ENCODE measurements around the gene ZC4H2.

ZC4H2 gene

GRCh38 chrX:64994131-64994798, 18.0 kb upstream of the ZC4H2 start:
- Histone ChIP-seq H2BK5ac (ENCODE audit: low read length) (no peak overlapping the region), H3K79me1 (ENCODE audit: low read length) (no peaks in the 10 kb centered on the region), H3K79me2 (ENCODE audit: control insufficient read depth, insufficient read depth, low read length) (no peaks in the 10 kb centered on the region), H3K9ac (ENCODE audit: low read length) (no peak overlapping the region), H3K27me3 (ENCODE audit: insufficient read depth, low read length, poor library complexity) (no peaks in the 10 kb centered on the region), H4K5ac (ENCODE audit: low read length) (no peak overlapping the region), H2BK120ac (ENCODE audit: low read depth, low read length) (no peak overlapping the region), H4K8ac (ENCODE audit: low read depth, low read length) (no peak overlapping the region), H3K4me1 (ENCODE audit: control insufficient read depth, low read depth, low read length) (no peaks in the 10 kb centered on the region), H3K56ac (ENCODE audit: low read length) (no peak overlapping the region), H2BK15ac (replicated peaks; ENCODE audit: low read depth) (no peak overlapping the region), H3K18ac (ENCODE audit: low read length) (no peak overlapping the region), H2AK5ac (ENCODE audit: low read length) (no peak overlapping the region), H3K4ac (ENCODE audit: low read depth, low read length) (no peak overlapping the region), H3K4me2 (ENCODE audit: low read length) (no peak overlapping the region), H3K4me3 (ENCODE audit: low read length) (no peak overlapping the region), H3K27ac (ENCODE audit: low read depth, low read length) (no peak overlapping the region), H3K23ac (ENCODE audit: low read length) (no peak overlapping the region), H3K36me3 (ENCODE audit: control insufficient read depth, insufficient read depth, low read length) (no peaks in the 10 kb centered on the region)
- WGBS (ENCODE audit: extremely low coverage, insufficient coverage, low lambda C conversion rate): no CpG with 5 or more reads among the region's 2 CpGs
- no peak for DNase-seq

GRCh38 chrX:64977830-64978229, 1.6 kb upstream of the ZC4H2 start:
- no peaks in the 10 kb centered on the region for H3K27me3 ChIP-seq (ENCODE audit: insufficient read depth, low read length, poor library complexity)
- no peak overlapping the region for H3K18ac ChIP-seq (ENCODE audit: low read length)
- no peak overlapping the region for H2BK5ac ChIP-seq (ENCODE audit: low read length)
- no peak overlapping the region for H3K4ac ChIP-seq (ENCODE audit: low read depth, low read length)
- no peak overlapping the region for H2AK5ac ChIP-seq (ENCODE audit: low read length)
- H3K23ac ChIP-seq (ENCODE audit: low read length): no peak overlapping the region
- no peak overlapping the region for H2BK120ac ChIP-seq (ENCODE audit: low read depth, low read length)
- no peak overlapping the region for H4K5ac ChIP-seq (ENCODE audit: low read length)
- H3K79me2 ChIP-seq (ENCODE audit: control insufficient read depth, insufficient read depth, low read length): peaks cover 7% of the 10 kb centered on the region
- H3K4me1 ChIP-seq (ENCODE audit: control insufficient read depth, low read depth, low read length): no peaks in the 10 kb centered on the region
- H3K56ac ChIP-seq (ENCODE audit: low read length): no peak overlapping the region
- H4K8ac ChIP-seq (ENCODE audit: low read depth, low read length): no peak overlapping the region
- H3K27ac ChIP-seq (ENCODE audit: low read depth, low read length): no peak overlapping the region
- no peaks in the 10 kb centered on the region for H3K36me3 ChIP-seq (ENCODE audit: control insufficient read depth, insufficient read depth, low read length)
- WGBS (ENCODE audit: extremely low coverage, insufficient coverage, low lambda C conversion rate): no CpG with 5 or more reads among the region's 3 CpGs
- no peak overlapping the region for H3K4me3 ChIP-seq (ENCODE audit: low read length)
- DNase-seq: no peak
- H3K9ac ChIP-seq (ENCODE audit: low read length): no peak overlapping the region
- H2BK15ac ChIP-seq (replicated peaks; ENCODE audit: low read depth): no peak overlapping the region
- no peak overlapping the region for H3K4me2 ChIP-seq (ENCODE audit: low read length)
- H3K79me1 ChIP-seq (ENCODE audit: low read length): no peaks in the 10 kb centered on the region

- no peak overlapping the region for H2BK120ac ChIP-seq (ENCODE audit: low read depth, low read length)
- H4K5ac ChIP-seq (ENCODE audit: low read length): no peak overlapping the region
- no peak overlapping the region for H3K56ac ChIP-seq (ENCODE audit: low read length)
- no CpG with 5 or more reads among the region's 2 CpGs for WGBS (ENCODE audit: extremely low coverage, insufficient coverage, low lambda C conversion rate)
- H3K27ac ChIP-seq (ENCODE audit: low read depth, low read length): no peak overlapping the region
- no peak overlapping the region for H2BK5ac ChIP-seq (ENCODE audit: low read length)
- no peak overlapping the region for H3K4me2 ChIP-seq (ENCODE audit: low read length)
- H3K18ac ChIP-seq (ENCODE audit: low read length): no peak overlapping the region
- H3K79me1 ChIP-seq (ENCODE audit: low read length): no peaks in the 10 kb centered on the region
- H4K8ac ChIP-seq (ENCODE audit: low read depth, low read length): no peak overlapping the region
- no peaks in the 10 kb centered on the region for H3K36me3 ChIP-seq (ENCODE audit: control insufficient read depth, insufficient read depth, low read length)
- H3K27me3 ChIP-seq (ENCODE audit: insufficient read depth, low read length, poor library complexity): no peaks in the 10 kb centered on the region
- no peak overlapping the region for H3K4me3 ChIP-seq (ENCODE audit: low read length)
- no peak overlapping the region for H2BK15ac ChIP-seq (replicated peaks; ENCODE audit: low read depth)
- H2AK5ac ChIP-seq (ENCODE audit: low read length): no peak overlapping the region
- no peak overlapping the region for H3K9ac ChIP-seq (ENCODE audit: low read length)
- no peak overlapping the region for H3K4ac ChIP-seq (ENCODE audit: low read depth, low read length)
- H3K79me2 ChIP-seq (ENCODE audit: control insufficient read depth, insufficient read depth, low read length): peaks cover 7% of the 10 kb centered on the region
- H3K4me1 ChIP-seq (ENCODE audit: control insufficient read depth, low read depth, low read length): no peaks in the 10 kb centered on the region
- DNase-seq: no peak
- no peak overlapping the region for H3K23ac ChIP-seq (ENCODE audit: low read length)
Observed at GRCh38 chrX:64977051-64977450, 801 bp upstream of the ZC4H2 start.

GRCh38 chrX:64976673-64977040, 407 bp upstream of the ZC4H2 start:
- Histone ChIP-seq H2AK5ac (ENCODE audit: low read length) (no peak overlapping the region), H3K9ac (ENCODE audit: low read length) (no peak overlapping the region), H3K4me2 (ENCODE audit: low read length) (peak overlapping the region; percentile 8), H3K36me3 (ENCODE audit: control insufficient read depth, insufficient read depth, low read length) (no peaks in the 10 kb centered on the region), H4K5ac (ENCODE audit: low read length) (no peak overlapping the region), H3K56ac (ENCODE audit: low read length) (peak overlapping the region; percentile 5), H2BK5ac (ENCODE audit: low read length) (no peak overlapping the region), H3K79me2 (ENCODE audit: control insufficient read depth, insufficient read depth, low read length) (peaks cover 7% of the 10 kb centered on the region), H3K4me3 (ENCODE audit: low read length) (no peak overlapping the region), H2BK15ac (replicated peaks; ENCODE audit: low read depth) (no peak overlapping the region), H3K4me1 (ENCODE audit: control insufficient read depth, low read depth, low read length) (no peaks in the 10 kb centered on the region), H3K18ac (ENCODE audit: low read length) (no peak overlapping the region), H3K23ac (ENCODE audit: low read length) (no peak overlapping the region), H3K79me1 (ENCODE audit: low read length) (no peaks in the 10 kb centered on the region), H3K27me3 (ENCODE audit: insufficient read depth, low read length, poor library complexity) (no peaks in the 10 kb centered on the region), H4K8ac (ENCODE audit: low read depth, low read length) (no peak overlapping the region), H2BK120ac (ENCODE audit: low read depth, low read length) (no peak overlapping the region), H3K4ac (ENCODE audit: low read depth, low read length) (no peak overlapping the region), H3K27ac (ENCODE audit: low read depth, low read length) (no peak overlapping the region)
- peak; percentile 60 for DNase-seq
- WGBS (ENCODE audit: extremely low coverage, insufficient coverage, low lambda C conversion rate): no CpG with 5 or more reads among the region's 11 CpGs

GRCh38 chrX:64975491-64975890, 759 bp downstream of the ZC4H2 start:
- H2BK5ac ChIP-seq (ENCODE audit: low read length): no peak overlapping the region
- no peaks in the 10 kb centered on the region for H3K79me1 ChIP-seq (ENCODE audit: low read length)
- peak overlapping the region; percentile 40 for H3K4me2 ChIP-seq (ENCODE audit: low read length)
- H3K9ac ChIP-seq (ENCODE audit: low read length): peak overlapping the region; percentile 66
- no peak overlapping the region for H4K8ac ChIP-seq (ENCODE audit: low read depth, low read length)
- H3K23ac ChIP-seq (ENCODE audit: low read length): no peak overlapping the region
- no peak overlapping the region for H2AK5ac ChIP-seq (ENCODE audit: low read length)
- no peak overlapping the region for H2BK15ac ChIP-seq (replicated peaks; ENCODE audit: low read depth)
- H3K27me3 ChIP-seq (ENCODE audit: insufficient read depth, low read length, poor library complexity): no peaks in the 10 kb centered on the region
- peak; percentile 68 for DNase-seq
- H3K79me2 ChIP-seq (ENCODE audit: control insufficient read depth, insufficient read depth, low read length): peaks cover 7% of the 10 kb centered on the region
- no peak overlapping the region for H3K27ac ChIP-seq (ENCODE audit: low read depth, low read length)
- no CpG with 5 or more reads among the region's 24 CpGs for WGBS (ENCODE audit: extremely low coverage, insufficient coverage, low lambda C conversion rate)
- H3K56ac ChIP-seq (ENCODE audit: low read length): peak overlapping the region; percentile 85
- no peak overlapping the region for H3K4ac ChIP-seq (ENCODE audit: low read depth, low read length)
- no peak overlapping the region for H4K5ac ChIP-seq (ENCODE audit: low read length)
- H3K36me3 ChIP-seq (ENCODE audit: control insufficient read depth, insufficient read depth, low read length): no peaks in the 10 kb centered on the region
- H3K4me1 ChIP-seq (ENCODE audit: control insufficient read depth, low read depth, low read length): no peaks in the 10 kb centered on the region
- H2BK120ac ChIP-seq (ENCODE audit: low read depth, low read length): no peak overlapping the region
- H3K18ac ChIP-seq (ENCODE audit: low read length): no peak overlapping the region
- H3K4me3 ChIP-seq (ENCODE audit: low read length): peak overlapping the region; percentile 59

- H2BK120ac ChIP-seq (ENCODE audit: low read depth, low read length): no peak overlapping the region
Observed at GRCh38 chrX:64925480-64925879, 50.8 kb downstream of the ZC4H2 start.

More at GRCh38 chrX:64925480-64925879, 50.8 kb downstream of the ZC4H2 start:
- no peak overlapping the region for H2BK5ac ChIP-seq (ENCODE audit: low read length)
- H2BK15ac ChIP-seq (replicated peaks; ENCODE audit: low read depth): no peak overlapping the region
- no peak overlapping the region for H3K4ac ChIP-seq (ENCODE audit: low read depth, low read length)
- no peak overlapping the region for H3K56ac ChIP-seq (ENCODE audit: low read length)
- H2AK5ac ChIP-seq (ENCODE audit: low read length): no peak overlapping the region
- H3K9ac ChIP-seq (ENCODE audit: low read length): no peak overlapping the region
- no peaks in the 10 kb centered on the region for H3K79me1 ChIP-seq (ENCODE audit: low read length)
- no peak overlapping the region for H3K27ac ChIP-seq (ENCODE audit: low read depth, low read length)
- no peak overlapping the region for H4K5ac ChIP-seq (ENCODE audit: low read length)
- H3K79me2 ChIP-seq (ENCODE audit: control insufficient read depth, insufficient read depth, low read length): no peaks in the 10 kb centered on the region
- WGBS (ENCODE audit: extremely low coverage, insufficient coverage, low lambda C conversion rate): no CpG with 5 or more reads among the region's 1 CpG
- no peak overlapping the region for H3K4me3 ChIP-seq (ENCODE audit: low read length)
- H3K23ac ChIP-seq (ENCODE audit: low read length): no peak overlapping the region
- H4K8ac ChIP-seq (ENCODE audit: low read depth, low read length): no peak overlapping the region
- no peaks in the 10 kb centered on the region for H3K36me3 ChIP-seq (ENCODE audit: control insufficient read depth, insufficient read depth, low read length)
- H3K4me1 ChIP-seq (ENCODE audit: control insufficient read depth, low read depth, low read length): no peaks in the 10 kb centered on the region
- no peak overlapping the region for H3K18ac ChIP-seq (ENCODE audit: low read length)
- H3K27me3 ChIP-seq (ENCODE audit: insufficient read depth, low read length, poor library complexity): no peaks in the 10 kb centered on the region
- no peak for DNase-seq
- H3K4me2 ChIP-seq (ENCODE audit: low read length): no peak overlapping the region
